IPS-15b (cell line): Measurements from ENCODE around the gene SYT13.

Experiments
- H3K27me3 ChIP-seq: one replicate; pipeline ENCODE4 v1.6.1; 2013; ENCODE audit warnings: low read length; ENCODE audit not compliant: control insufficient read depth, insufficient read depth
- H3K36me3 ChIP-seq: one replicate; pipeline ENCODE4 v1.6.1; 2013; ENCODE audit warnings: low read length; ENCODE audit not compliant: control insufficient read depth, insufficient read depth
- H3K4me1 ChIP-seq: one replicate; pipeline ENCODE4 v1.6.1; 2013; ENCODE audit warnings: mild to moderate bottlenecking, low read length; ENCODE audit not compliant: control insufficient read depth, insufficient read depth
- H3K4me3 ChIP-seq: one replicate; pipeline ENCODE4 v1.5.1; 2013; ENCODE audit warnings: low read depth, low read length
- H3K9ac ChIP-seq: one replicate; pipeline ENCODE4 v1.6.1; 2013; ENCODE audit warnings: low read depth, mild to moderate bottlenecking, low read length
- H3K9me3 ChIP-seq: one replicate; pipeline ENCODE4 v1.6.1; 2013; ENCODE audit warnings: mild to moderate bottlenecking, low read length; ENCODE audit not compliant: control insufficient read depth, insufficient read depth

The SYT13 gene

DNA sequence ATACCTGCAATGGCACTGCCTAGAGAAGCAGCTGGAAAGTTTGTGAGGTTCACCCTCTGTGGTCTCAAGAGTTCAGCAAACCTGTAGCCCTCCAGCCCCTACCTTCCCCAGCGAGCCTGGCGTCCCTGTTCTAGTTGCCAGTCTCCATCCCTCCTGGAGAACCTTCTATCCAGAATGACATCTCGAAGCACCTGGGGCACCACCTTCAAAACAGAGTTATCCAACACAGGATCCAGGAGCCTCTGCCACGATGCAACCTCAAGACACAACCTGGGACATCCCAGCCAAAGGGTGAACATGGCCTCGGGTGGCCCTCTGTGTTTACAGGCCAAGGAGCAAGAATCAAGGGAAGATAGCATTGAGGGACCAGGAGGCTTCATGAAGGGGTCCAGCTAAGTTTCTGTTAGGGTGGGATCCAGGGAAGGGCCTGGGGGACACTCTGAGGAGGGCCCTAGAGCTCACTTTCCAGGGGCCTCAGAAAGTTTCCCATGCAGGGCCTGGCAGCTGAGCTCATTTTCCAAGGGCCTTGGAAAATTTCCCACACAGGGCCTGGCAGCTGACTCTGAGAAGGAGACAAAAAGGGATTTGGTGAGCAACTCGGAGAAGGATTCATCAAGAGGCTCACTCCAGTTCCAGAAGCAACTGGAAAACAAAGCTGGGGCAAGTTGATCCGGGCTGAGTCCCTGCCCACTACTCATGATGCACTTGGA lies 36.9 kb upstream of the SYT13 start:
- Histone ChIP-seq H3K27me3 (no peaks in the 10 kb centered on the region), H3K4me3 (no peak overlapping the region), H3K36me3 (no peaks in the 10 kb centered on the region), H3K9ac (no peak overlapping the region), H3K4me1 (no peaks in the 10 kb centered on the region), H3K9me3 (no peaks in the 10 kb centered on the region)

DNA sequence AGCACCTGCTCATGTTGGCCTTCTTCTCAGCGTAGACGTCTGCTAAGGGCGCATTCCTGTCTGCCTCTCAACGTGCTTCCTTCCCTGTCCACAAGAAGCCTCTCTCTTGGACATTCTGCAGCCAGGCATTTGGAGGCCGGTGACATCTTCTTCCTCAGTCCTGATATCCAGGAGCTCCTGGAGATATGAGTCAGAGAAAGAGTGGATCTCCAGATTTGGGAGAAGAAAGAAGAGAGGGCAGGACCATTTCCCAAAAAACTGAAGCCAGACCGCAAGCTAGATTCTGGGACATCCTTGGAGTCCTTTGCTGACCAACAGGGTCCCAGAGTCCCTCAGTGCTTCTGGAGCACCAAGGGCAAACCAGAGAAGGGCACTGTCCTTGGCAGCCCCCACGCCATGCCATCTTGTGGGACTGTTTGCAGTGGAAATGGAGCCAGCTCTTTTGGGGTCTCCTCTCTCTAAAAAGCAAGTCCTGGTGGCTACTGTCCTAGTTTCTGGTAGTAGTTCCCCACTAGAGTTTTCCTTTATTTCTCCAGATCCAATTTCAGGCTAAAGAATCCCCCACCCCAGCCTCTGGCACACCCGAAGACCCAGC lies 36.1 kb upstream of the SYT13 start:
- Histone ChIP-seq H3K4me1 (no peaks in the 10 kb centered on the region), H3K27me3 (no peaks in the 10 kb centered on the region), H3K4me3 (no peak overlapping the region), H3K36me3 (no peaks in the 10 kb centered on the region), H3K9ac (no peak overlapping the region), H3K9me3 (no peaks in the 10 kb centered on the region)

DNA sequence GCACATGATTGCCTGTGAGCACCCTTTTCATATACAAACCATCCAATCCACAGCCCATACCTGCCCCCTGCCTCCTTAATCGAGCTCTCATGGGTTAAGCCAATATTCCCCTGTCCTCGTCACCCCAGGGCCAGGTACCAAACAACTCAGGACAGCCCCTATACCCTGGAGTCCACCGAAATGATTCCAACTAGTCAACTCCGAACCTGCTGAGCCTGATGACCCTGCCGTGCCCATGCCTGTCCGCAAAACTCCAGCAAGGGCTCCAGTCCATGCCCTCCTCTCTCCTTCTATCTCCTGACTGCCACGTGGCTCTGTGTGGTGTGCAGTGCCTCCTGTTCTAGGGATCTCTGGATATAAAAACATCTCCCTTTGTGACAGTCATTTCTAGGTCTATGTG lies 35.5 kb upstream of the SYT13 start:
- Histone ChIP-seq H3K9me3 (no peaks in the 10 kb centered on the region), H3K36me3 (no peaks in the 10 kb centered on the region), H3K4me3 (no peak overlapping the region), H3K9ac (no peak overlapping the region), H3K4me1 (no peaks in the 10 kb centered on the region), H3K27me3 (no peaks in the 10 kb centered on the region)

DNA sequence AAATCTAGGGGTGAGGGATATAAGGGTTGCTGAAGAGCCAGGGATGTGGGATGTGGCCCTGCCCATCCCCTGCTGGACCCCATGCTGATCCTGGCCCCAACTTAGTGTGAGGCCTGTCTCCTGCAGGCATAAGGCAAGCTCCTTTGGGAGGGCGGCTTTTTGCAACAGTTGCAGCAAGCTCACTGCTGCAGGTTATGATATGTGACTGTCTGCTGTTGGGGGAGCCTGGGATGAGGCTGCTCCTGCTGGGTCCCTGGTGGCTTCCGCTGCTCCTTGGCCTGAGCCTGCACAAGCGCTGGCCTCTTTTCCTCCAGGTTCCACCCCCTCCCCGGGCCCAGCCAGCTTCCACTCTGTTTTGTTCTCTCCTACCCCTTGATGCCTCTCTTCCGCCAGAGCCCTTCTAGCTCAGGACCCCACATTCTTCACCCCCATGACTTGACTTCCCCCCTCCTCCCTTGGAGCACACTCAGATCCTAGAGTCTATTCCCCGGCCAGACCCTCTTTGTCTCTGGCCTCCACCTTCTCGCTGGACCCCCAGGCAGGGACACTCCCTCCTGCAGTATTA lies 35.0 kb upstream of the SYT13 start:
- Histone ChIP-seq H3K9ac (no peak overlapping the region), H3K9me3 (no peaks in the 10 kb centered on the region), H3K36me3 (no peaks in the 10 kb centered on the region), H3K4me3 (no peak overlapping the region), H3K4me1 (no peaks in the 10 kb centered on the region), H3K27me3 (no peaks in the 10 kb centered on the region)

DNA sequence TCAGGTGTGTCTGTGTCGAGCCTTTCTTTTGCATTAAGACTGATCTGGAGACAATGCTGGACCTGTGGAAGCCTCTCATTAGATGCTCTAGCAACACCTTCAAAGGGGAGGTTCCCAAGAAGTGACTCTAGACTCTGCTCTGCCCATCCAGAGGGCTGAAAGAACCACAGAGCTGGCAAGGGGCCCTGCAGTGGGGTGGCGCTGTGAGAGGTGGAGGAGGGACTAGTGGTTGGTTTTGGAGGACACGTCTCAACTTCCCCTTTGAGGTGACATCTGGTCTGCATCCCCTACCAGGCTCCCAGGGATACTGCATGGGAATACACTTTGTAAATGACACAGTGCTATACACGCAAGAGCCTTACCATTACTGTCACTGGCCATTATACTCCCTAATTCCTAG lies 34.2 kb upstream of the SYT13 start:
- Histone ChIP-seq H3K27me3 (no peaks in the 10 kb centered on the region), H3K4me1 (no peaks in the 10 kb centered on the region), H3K9ac (no peak overlapping the region), H3K36me3 (no peaks in the 10 kb centered on the region), H3K9me3 (no peaks in the 10 kb centered on the region), H3K4me3 (no peak overlapping the region)

- Histone ChIP-seq H3K9me3 (no peaks in the 10 kb centered on the region), H3K9ac (no peak overlapping the region), H3K4me1 (no peaks in the 10 kb centered on the region), H3K27me3 (no peaks in the 10 kb centered on the region), H3K4me3 (no peak overlapping the region), H3K36me3 (no peaks in the 10 kb centered on the region)
Measured at GRCh38 chr11:45319077-45319476, 32.9 kb upstream of the SYT13 start.

GRCh38 chr11:45318516-45318915 lies 32.4 kb upstream of the SYT13 start:
- Histone ChIP-seq H3K27me3 (no peaks in the 10 kb centered on the region), H3K4me1 (no peaks in the 10 kb centered on the region), H3K36me3 (no peaks in the 10 kb centered on the region), H3K4me3 (no peak overlapping the region), H3K9me3 (no peaks in the 10 kb centered on the region), H3K9ac (no peak overlapping the region)

DNA sequence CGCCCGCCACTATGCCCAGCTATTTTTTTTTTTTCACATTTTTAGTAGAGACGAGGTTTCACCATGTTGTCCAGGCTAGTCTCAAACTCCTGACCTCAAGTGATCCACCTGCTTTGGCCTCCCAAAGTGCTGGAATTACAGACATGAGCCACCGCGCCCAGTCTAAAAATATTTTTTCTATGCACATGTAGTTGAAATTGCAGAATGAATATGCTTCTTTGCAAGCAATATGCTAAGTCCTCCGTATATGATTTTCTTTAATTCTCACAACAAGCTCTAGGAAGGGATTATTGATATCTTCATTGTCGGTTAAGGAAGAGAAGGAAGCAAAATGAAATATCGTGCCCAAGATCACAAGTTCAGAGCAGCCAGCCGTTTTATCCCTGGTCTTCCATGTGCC lies 30.1 kb upstream of the SYT13 start:
- no peaks in the 10 kb centered on the region for H3K36me3 ChIP-seq
- no peaks in the 10 kb centered on the region for H3K4me1 ChIP-seq
- no peaks in the 10 kb centered on the region for H3K9me3 ChIP-seq
- no peak overlapping the region for H3K9ac ChIP-seq
- H3K27me3 ChIP-seq = no peaks in the 10 kb centered on the region
- no peak overlapping the region for H3K4me3 ChIP-seq

- no peak overlapping the region for H3K9ac ChIP-seq
- no peaks in the 10 kb centered on the region for H3K9me3 ChIP-seq
- H3K4me3 ChIP-seq = no peak overlapping the region
- H3K27me3 ChIP-seq = no peaks in the 10 kb centered on the region
- no peaks in the 10 kb centered on the region for H3K36me3 ChIP-seq
- H3K4me1 ChIP-seq = no peaks in the 10 kb centered on the region
Measured at GRCh38 chr11:45314900-45315299, 28.8 kb upstream of the SYT13 start.

DNA sequence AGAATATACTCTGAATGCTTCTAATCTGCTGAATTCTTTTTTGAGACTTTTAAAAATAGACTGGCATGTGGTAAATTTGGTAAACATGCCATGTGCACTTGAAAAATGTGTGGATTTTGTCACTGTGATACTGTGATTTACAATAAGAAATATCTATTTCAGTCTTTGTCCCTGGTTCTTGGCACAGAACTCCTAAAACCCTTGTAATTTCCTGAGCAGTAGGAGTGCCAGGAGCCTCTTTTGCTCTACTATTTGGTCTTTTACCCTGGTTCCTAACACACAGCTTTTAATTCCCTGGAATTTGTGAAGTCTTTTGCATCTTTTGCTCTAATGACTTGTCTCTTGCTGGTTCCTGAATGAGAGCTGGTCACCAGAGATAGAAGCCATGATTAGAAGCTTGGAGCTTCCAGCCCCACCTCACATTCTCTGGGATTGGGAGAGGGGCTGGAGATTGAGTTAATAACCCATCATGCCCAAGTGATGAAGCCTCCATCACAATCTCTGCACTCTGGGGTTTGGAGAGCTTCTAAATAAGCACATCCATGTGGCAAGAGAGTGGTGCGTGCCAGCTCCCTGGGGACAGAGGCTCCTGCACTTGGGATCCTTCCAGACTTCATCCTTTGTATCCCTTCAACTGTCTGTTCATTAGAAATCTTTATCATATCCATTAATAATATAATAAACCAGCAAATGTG lies 27.2 kb upstream of the SYT13 start:
- no peaks in the 10 kb centered on the region for H3K27me3 ChIP-seq
- no peaks in the 10 kb centered on the region for H3K9me3 ChIP-seq
- no peak overlapping the region for H3K4me3 ChIP-seq
- no peaks in the 10 kb centered on the region for H3K36me3 ChIP-seq
- H3K9ac ChIP-seq = no peak overlapping the region
- no peaks in the 10 kb centered on the region for H3K4me1 ChIP-seq

GRCh38 chr11:45305874-45306623 lies 19.9 kb upstream of the SYT13 start:
- Histone ChIP-seq H3K36me3 (no peaks in the 10 kb centered on the region), H3K4me3 (no peak overlapping the region), H3K9ac (no peak overlapping the region), H3K9me3 (no peaks in the 10 kb centered on the region), H3K4me1 (no peaks in the 10 kb centered on the region), H3K27me3 (peaks cover 3% of the 10 kb centered on the region)
